GM21723 (cell line): Measurements from ENCODE around the gene DYNC2LI1.

Experiments
- ATAC-seq: cut with Tn5 transposase; IDR thresholded peaks from one replicate; pipeline ENCODE4 v1.9.1; 2021; ENCODE audit warnings: mild to moderate bottlenecking, moderate library complexity; ENCODE audit not compliant: unreplicated experiment

Gene DYNC2LI1

DNA sequence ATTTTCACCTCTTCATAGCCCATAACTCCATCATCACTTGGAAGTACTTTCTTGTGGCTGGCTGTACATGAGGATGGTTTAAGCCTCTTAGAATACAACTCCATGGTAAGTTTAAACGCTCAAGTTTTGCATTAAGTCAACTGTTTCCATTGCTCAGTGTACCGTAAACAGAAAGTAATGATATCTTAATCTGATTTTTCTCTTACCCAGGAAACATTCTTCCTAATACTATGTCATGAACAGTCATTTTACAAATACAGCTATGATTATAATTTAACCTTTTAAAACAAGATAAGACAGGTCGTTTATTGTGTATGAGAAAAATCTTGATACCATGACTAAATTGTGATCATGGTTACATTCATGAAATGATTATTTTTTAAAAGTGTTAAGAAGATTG lies 11.6 kb upstream of the DYNC2LI1 start:
- ATAC-seq: no peak

- ATAC-seq: no peak
These were observed 10.7 kb upstream of the DYNC2LI1 start for GRCh38 chr2:43763091-43763490.

DNA sequence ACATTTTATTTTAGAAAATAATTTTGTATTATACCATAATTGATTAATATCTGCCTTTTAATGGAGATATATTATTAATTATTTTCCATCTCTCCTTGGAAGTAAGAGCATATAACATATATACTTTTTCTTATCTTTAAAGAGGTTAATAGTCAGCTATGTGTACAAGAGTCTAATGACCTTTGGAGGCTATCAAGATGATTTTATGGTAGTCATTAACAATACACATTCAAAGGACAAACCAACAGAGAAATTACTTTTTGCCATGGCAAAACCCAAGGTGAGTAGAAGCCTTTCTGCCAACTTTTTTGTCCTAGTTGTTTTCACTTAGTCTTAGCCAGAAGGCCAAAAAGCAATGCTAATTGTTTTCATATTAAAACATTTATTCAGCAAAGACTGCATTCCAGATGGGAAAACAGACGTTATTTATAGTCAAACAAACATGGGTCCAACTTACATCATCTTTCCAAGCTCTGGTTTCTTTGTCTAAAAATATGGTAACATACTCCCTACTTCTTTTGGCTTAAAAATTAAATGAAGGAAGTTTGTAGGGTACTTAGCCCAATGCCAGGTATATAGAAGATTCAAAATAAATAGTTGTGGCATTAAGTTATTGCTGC lies 9.6 kb upstream of the DYNC2LI1 start:
- ATAC-seq: no peak

DNA sequence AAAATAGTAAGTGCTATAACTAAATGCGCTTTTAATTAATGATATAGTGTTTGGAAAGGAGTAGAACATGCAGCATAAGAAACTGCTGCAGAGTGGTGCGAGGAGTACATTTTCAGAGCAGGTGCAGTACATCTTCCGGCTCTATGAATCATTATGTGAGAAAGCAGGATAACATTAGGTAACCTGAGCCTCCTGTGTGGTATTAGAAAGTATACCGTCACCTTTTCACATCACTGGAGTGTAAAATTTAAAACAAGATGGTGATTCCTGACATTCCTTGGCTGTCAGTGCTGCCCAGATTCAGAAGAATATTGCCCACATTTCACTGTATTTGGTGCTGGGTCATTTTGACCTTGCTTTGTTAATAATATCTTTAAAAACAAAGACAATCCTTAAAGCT lies 7.8 kb upstream of the DYNC2LI1 start:
- ATAC-seq: no peak

GRCh38 chr2:43774617-43775016 lies 778 bp downstream of the DYNC2LI1 start:
- no peak for ATAC-seq

DNA sequence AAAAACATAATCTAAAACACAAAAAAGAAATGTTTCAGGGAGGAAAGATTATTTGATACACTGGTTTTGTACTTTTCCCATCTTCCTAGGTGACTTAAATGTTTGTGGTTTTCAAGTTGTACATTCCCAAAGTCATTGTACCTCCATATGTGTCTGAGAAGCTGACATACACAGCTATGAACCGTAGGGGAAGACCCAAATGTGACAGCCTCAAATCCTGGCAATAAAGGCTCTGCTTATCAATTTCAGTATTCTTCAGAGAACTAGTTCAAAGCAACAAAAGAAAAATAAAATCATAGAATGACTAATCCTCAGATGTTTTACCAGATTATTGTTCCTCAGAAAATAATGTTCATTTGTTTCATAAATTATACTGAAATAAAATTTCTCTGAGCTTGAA lies 2.5 kb downstream of the DYNC2LI1 start:
- ATAC-seq: no peak

GRCh38 chr2:43777306-43777926 lies 3.6 kb downstream of the DYNC2LI1 start:
- no peak for ATAC-seq

GRCh38 chr2:43778233-43778632 lies 4.4 kb downstream of the DYNC2LI1 start:
- ATAC-seq: no peak

DNA sequence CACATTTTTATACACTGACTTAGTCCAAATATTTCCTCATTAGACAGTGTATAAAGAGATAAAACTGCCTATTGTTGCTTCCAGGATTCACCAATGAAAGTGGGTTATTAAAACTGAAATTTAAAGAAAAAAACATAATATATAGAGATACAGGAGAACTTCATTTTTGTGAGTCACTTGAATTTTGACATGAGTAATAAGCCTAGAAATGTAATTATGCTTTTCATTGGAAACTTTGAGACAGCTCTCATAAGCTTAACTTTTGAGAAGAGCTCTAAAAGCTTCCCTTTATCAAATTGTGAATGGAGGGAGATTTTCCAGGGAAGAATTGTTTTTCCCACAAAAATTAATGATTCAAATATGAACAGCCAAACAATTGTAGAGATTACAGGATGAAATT lies 14.1 kb downstream of the DYNC2LI1 start:
- ATAC-seq: no peak

DNA sequence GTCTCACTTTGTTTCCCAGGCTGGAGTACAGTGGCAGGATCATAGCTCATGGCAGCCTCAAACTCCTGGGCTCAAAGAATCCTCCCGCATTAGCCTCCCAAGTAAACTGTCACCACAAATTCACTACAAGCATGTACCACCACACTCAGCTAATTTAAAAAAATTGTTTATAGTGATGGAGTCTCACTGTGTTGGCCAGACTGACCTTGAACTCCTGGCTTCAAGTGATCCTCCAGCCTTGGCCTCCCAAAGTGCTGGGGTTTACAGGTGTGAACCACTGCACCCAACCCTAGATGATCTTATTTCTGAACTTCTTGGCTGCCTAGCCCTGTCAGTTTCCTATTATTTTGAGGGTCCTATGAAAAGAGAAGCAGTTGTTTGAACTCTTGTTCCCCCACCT lies 14.8 kb downstream of the DYNC2LI1 start:
- no peak for ATAC-seq

DNA sequence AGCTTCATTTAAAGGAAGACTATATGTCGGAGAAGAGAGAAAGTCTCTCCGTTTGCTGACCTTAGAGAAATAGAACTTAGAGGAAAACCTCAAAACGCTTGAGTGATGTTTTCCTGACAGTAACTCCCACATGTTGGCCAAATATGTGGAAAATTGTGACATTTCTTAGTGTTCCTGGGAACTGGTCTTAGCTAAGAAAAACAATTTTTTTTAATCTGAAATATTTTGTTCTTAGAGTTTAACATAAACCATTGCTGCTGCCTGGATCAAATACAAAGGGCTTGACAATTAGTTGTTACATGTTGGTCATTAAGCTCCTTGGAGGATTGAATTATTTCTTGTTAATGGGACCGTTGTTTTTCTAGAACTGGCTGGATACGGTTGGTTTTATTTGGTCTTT lies 16.3 kb downstream of the DYNC2LI1 start:
- no peak for ATAC-seq

DNA sequence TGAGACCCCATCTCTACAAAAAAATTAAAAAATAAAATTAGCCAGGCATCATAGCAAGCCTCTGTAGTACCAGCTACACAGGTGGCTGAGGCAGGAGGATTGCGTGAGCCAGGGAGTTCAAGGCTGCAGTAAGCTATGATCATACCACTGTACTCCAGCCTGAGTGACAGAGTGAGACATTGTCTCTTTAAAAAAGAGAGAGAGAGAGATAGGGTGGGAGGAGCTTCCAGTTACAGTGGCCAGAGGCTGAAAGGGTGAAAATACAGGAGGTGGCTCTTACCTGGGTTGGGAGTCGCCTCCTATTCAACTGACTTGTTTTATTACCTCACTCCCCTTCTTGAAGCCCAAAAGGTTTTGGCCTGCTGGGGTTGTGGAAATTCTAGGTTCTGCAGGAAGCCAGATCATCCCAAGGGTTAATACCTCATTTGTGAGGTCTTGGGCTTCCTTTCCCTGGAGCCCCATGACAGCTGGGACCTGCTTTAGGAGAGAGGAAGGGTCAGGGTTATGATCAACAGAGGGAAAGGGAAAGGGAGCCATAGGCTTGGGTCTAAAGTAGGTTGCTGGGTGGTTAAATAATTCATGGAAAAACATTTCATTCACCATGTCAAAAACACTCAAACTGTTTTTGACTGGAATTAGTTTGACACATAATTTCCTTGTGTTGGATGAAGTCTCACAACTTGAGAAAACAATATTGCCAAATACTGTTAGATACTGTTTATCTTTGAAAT lies 17.4 kb downstream of the DYNC2LI1 start:
- ATAC-seq: no peak

DNA sequence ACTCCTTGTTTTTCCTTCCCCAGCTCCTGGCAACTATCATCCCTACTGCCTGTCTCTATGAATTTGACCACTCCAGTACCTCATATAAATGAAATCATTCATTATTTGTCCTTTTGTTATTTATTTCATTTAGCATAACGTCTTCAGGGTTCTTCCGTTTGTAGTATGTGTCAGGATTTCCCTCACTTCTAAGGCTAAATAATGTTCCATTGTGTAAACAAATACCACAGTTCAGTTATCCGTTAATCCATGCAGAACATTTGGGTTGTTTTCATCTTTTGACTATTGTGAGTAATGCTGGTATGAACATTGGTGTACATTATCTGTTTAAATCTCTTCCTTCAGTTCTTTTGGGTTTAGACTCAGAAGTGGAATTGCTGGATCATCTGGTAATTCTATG lies 18.8 kb downstream of the DYNC2LI1 start:
- ATAC-seq: no peak

DNA sequence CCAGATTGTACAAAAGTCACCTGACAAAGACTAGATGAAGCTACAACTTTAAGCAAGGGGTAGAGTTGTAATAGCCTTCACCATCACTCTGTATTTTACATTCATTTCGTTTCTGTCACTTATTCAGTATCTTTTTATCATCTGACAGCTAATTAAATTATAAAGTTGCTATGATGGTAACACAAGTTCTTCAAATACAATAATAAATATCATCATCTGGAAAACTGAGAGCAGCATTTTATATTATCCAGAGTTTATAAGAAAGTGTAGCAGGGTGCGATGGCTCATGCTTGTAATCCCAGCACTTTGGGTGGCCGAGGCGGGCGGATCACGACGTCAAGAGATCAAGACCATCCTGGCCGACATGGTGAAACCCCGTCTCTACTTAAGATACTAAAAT lies 21.1 kb downstream of the DYNC2LI1 start:
- ATAC-seq: no peak

GRCh38 chr2:43796206-43796605 lies 22.4 kb downstream of the DYNC2LI1 start:
- ATAC-seq: no peak

- ATAC-seq: no peak
These were observed 24.5 kb downstream of the DYNC2LI1 start for GRCh38 chr2:43798300-43798699.

GRCh38 chr2:43800894-43801293 lies 27.1 kb downstream of the DYNC2LI1 start:
- no peak for ATAC-seq

DNA sequence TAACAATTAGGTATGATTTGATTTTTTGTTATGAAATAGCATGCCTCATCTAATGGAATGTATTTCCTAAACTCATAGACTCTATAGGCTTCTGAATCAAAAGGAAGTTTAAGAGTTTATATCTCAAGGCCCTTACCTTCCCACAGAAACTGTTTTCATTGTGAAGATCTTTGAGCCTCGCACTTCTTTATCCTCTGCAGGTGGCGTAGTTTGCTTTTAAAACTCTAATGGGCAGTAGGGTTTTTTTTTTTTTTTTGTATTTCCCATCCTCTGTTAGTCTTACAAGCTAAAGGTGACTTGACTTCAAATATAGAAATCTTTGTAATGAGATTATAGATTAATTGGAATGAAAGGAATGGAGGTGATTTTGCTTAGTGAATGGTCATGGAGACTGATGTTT lies 28.3 kb downstream of the DYNC2LI1 start:
- ATAC-seq: no peak

- ATAC-seq: no peak
These were observed 29.3 kb downstream of the DYNC2LI1 start for GRCh38 chr2:43803113-43803512.

DNA sequence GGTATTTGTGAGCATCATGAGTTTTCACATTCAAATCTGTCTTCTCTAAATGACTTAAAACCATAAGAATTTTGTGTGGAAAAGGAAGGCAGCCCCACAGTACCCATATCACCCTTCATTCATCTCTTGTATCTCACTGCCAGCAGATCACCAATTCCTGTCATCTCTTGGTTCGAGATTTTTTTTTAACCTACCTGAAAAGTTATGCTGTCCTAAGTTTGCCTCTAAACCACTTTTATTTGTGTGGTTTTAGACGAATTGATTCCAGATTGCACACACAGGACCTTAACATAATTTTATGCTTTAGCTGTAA lies 32.8 kb downstream of the DYNC2LI1 start:
- no peak for ATAC-seq

GRCh38 chr2:43810452-43810851 lies 36.6 kb downstream of the DYNC2LI1 start:
- ATAC-seq: no peak

- no peak for ATAC-seq
These were observed 37.0 kb downstream of the DYNC2LI1 start for GRCh38 chr2:43810888-43811287.

- no peak for ATAC-seq
These were observed 38.2 kb downstream of the DYNC2LI1 start for GRCh38 chr2:43812006-43812405.
